GM21576 (cell line): ENCODE results near the gene ZNF556.
A peak's percentile ranks its signal among the peaks of the same experiment; 100 is the strongest.

ENCODE experiments used
- ATAC-seq: cut with Tn5 transposase; IDR thresholded peaks from one replicate; pipeline ENCODE4 v1.9.1; 2021; ENCODE audit warnings: mild to moderate bottlenecking, moderate library complexity; ENCODE audit not compliant: unreplicated experiment

Gene ZNF556

GRCh38 chr19:2867025-2867991 lies at the start of gene ZNF556:
Gene ZNF556, plus strand, starts transcription at chr19:2867335. Its CDS starts 87 bp downstream, at chr19:2867422.
- no peak for ATAC-seq

GRCh38 chr19:2819540-2820111 lies 47.5 kb upstream of the ZNF556 start, which contains the start of gene ZNF554:
Gene ZNF554, plus strand, starts transcription at chr19:2819868. Its CDS starts 204 bp downstream, at chr19:2820072.
- ATAC-seq: peak; percentile 88

DNA sequence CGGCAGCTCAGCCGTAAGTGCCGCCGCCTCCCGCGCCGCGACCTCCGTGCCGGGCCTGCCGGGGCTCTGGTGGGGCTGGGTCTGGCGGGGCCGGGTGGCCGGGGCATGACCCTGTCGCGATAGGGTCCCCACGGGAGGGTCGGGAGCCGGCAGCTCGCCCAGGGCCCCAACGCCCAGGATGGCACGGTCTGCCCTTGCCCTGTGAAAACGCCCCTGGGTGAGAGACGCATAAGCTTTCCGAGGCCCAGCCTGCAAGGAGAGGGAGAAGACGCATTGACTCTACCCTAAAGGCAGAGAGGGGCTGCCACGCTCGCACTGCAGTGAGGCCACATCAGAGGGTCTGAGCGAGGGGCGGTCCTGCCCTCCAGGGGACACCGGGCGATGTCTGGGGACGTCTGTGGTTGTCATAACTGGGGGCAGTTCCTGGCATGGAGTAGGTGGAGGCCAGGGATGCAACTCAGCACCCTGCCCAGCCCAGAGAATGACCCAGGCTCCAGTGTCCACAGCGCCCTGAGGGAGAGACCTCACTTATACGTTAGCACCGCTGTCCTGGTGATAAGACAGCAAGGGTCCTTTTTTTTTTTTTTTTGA lies 46.9 kb upstream of the ZNF556 start:
- ATAC-seq: peak; percentile 9

- ATAC-seq: no peak
Observed at GRCh38 chr19:2822846-2823245, 44.3 kb upstream of the ZNF556 start.

DNA sequence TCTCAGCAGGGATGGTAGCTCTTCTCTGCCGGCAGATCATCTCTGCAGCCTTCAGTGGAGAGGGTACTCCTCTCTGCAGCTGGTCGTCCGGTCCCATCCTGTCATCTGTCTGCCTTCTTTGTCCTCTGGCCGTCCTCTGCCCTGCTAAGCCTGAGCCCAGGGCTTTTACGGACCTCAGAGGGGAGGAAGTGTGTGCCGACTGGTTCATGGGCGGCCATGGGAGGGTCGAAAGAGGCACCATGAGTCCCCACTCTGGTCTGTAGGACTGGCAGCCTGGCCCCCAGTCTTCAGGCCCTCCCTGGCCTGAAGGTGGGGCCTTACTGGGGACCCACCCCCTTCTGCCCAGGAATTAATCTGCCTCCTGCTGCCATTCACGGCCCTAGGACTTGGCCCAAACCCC lies 43.5 kb upstream of the ZNF556 start:
- ATAC-seq: no peak

DNA sequence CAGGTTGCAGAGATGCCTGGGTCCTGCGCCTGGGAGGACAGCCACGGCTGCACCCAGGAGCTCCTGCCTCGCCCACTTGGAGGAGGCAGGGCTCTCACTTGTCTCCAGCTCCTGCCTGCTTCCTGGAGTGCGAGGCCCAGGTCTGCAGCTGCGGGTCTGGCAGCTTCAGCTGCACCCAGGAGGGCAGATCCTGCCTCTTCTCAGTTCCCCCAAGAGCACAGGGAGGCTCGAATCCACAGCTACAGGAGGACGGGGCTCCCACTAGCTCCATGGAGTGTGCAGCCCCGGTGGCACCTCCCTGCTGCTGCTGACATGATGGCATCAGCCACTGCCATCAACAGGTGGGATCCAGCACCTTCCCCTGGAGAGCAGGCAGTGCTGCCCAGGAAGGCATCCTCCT lies 43.0 kb upstream of the ZNF556 start:
- ATAC-seq: no peak

- no peak for ATAC-seq
Observed at GRCh38 chr19:2827022-2827421, 40.1 kb upstream of the ZNF556 start.

DNA sequence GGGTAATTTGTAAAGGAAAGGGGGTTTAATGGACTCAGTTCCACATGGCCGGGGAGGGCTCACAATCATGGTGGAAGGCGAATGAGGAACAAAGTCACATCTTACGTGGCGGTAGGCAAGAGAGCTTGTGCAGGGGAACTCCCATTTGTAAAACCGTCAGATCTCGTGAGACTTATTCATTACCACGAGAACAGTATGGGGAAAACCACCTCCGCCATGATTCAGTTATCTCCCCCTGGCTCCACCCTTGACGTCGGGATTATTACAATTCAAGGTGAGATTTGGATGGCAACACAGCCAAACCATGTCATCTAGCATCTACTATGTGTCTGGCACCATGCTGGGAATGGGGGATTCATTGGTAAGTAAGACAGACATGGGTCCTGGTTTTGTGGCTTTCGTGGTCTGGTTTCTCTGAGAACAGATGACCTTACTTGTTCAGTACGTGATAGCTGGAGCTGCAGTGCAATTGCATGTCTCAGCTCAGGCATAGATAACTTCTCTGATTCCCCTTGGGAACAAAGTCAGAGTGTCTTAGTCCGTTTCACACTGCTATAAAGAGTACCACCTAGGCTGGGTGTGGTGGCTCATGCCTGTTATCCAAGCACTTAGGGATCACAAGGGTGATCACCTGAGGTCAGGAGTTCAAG lies 39.2 kb upstream of the ZNF556 start:
- no peak for ATAC-seq

DNA sequence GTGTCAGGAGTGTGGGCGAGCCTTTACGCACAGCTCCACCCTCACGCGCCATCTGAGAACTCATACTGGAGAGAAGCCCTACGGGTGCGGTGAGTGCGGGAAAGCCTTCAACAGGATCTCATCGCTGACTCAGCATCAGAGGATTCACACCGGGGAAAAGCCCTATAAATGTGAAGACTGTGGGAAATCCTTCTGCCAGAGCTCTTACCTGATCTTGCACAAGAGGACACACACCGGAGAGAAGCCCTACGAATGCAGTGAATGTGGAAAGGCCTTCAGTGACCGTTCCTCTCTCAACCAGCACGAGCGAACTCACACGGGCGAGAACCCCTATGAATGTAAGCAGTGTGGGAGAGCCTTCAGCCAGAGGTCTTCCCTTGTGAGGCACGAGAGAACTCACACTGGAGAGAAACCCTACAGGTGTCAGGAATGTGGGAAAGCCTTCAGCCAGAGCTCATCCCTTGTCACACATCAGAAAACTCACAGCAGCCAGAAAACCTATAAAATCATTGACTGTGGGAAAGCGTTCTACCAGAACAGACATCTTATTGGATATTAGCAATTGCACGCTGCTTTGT lies 32.8 kb upstream of the ZNF556 start:
- ATAC-seq: no peak

DNA sequence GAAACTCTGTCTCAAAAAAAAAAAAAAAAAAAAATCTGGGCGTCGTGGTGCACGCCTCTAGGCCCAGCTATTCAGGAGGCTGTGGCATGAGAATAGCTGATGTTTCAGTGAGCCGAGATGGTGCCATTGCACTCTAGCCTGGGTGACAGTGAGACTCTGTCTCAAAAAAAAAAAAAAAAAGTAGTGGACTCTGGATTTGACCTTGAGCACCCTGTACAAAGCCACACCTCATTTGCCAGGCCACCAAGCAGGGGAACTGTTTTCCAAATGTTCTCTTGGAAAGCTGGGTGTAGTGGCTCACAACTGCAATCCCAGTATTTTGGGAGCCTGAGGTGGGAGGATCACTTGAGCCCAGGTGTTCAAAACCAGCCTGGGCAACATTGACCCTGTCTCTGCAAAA lies 29.7 kb upstream of the ZNF556 start:
- no peak for ATAC-seq

GRCh38 chr19:2840794-2841791 lies 26.0 kb upstream of the ZNF556 start, which contains the start of gene ZNF555:
Gene ZNF555, plus strand, starts transcription at chr19:2841475. Its CDS starts 98 bp downstream, at chr19:2841573.
- ATAC-seq: peak; percentile 90

- ATAC-seq: no peak
Observed at GRCh38 chr19:2841855-2842574, 25.1 kb upstream of the ZNF556 start.

- ATAC-seq: no peak
Observed at GRCh38 chr19:2845107-2845506, 22.0 kb upstream of the ZNF556 start.

DNA sequence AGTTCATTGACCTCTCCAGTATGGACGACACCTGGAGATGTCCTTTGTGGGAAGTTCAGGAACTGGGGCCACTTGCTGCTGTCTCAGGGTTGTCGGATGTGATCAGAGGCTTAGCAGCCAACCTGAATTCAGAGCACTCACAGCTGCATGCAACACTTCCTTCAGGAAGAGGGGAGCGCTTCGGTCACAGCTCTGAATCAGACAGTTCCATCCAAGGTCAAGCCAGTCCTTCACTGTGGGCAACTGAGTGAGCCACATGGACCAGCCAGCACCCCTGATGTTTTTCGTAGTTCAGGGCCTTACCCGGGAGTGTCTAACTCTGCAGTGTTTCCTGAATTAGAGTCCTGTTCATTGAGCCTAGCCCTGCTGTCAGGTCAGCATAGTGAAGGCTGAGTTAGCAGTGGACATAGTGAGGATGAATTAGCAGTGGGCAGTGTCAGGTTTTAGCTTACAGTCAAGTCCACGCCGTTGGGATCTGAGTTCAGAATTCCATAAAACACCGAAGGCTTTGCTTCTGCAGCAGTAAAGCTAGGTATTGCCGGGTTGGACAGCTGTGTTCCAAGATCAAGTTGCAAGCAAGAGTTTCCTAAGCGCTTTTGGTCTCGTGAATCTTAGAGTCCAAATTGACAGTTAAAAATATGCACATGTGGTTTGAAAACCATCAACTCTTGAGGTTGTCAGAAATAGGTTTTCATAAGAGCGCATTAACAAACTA lies 20.8 kb upstream of the ZNF556 start:
- no peak for ATAC-seq

DNA sequence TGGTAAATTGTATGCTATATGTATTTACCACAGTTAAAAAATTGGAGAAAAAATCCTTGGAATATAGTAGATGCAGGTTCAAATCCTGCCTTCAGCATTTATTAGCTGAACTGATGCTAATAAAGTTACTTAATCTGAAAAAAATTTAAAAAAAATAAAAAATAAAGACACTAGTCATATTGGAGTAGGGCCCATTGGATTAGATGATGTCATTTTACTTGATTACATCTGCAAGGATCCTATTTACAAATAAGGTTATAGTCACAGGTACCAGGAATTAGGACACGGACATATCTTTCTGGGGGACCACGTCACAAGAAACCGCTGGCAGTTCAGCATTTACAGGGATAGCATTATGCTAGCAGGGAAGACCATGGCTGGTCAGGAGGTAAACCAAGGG lies 19.6 kb upstream of the ZNF556 start:
- ATAC-seq: no peak

DNA sequence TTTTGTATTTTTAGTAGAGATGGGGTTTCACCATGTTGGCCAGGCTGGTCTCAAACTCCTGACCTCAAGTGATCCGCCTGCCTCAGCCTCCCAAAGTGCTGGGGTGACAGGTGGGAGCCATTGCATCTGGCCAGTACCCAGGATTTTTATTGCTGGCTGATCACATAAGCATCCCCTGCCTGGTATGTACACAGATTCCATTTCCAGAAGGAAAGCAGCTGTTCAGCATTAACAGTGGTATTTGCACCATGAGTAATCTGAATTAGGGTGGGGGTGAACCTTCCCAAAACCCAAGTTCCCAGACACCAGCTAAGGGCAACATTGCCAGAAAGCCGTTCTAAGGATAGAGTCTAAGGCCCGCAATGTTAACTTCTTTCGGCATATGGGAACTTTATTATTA lies 18.5 kb upstream of the ZNF556 start:
- no peak for ATAC-seq

DNA sequence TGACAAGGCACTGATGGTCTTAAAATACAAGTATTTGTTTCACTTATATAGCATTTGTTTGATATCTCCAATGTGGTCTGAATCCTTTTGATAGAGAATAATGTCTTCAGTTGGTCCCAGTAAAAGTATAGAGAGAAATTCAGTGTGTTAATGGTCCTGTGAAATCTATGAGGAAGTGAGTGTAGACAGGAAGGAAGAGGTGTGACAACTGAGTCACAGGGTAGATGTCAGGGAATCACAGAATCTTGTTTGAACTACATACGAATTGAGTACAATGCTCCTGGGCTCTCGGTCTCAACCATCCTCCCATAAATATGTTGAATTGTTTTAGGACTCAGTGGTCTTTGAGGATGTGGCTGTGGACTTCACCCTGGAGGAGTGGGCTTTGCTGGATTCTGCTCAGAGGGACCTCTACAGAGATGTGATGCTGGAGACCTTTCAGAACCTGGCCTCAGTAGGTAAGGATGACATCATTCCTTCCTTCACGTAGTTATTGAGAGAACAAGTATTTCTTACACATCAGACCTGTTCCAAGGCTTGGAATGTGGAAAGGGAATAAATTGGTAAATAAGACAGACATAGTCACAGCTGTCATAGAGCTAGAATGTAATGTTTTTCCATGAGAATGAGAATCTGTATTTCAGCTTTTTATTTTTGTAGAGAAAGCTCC lies 16.7 kb upstream of the ZNF556 start:
- no peak for ATAC-seq

DNA sequence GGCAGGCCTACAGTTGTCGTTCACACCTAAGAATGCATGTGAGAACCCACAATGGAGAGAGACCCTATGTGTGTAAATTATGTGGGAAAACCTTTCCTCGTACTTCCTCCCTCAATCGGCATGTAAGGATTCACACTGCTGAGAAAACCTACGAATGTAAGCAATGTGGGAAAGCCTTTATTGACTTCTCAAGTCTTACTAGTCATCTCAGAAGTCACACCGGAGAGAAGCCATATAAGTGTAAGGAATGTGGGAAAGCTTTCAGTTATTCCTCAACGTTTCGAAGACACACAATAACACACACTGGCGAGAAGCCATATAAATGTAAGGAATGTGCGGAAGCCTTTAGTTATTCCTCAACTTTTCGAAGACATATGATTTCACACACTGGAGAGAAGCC lies 14.5 kb upstream of the ZNF556 start:
- no peak for ATAC-seq
